H9 (cell line): ENCODE results near the gene C2orf15. TPM values are rescaled to one million over a fixed set of nuclear protein-coding genes. Genes with fewer than 3 reads are reported as not detected.

Source experiments
- DNase-seq: peaks from one replicate; pipeline ENCODE4 v3.0.0-alpha.2; 2017
- H2AFZ ChIP-seq: one replicate; pipeline ENCODE4 v1.6.1; 2013; ENCODE audit warnings: mild to moderate bottlenecking, low read length, control low read depth, moderate library complexity
- H2AK5ac ChIP-seq: 2 replicates; pipeline ENCODE4 v1.6.1; 2013; ENCODE audit warnings: low read length, control low read depth, mixed read lengths; ENCODE audit not compliant: insufficient read length
- H2BK120ac ChIP-seq: one replicate; pipeline ENCODE4 v1.6.1; 2013; ENCODE audit warnings: low read depth, mild to moderate bottlenecking, low read length, control low read depth, inconsistent platforms; ENCODE audit not compliant: poor library complexity, severe bottlenecking
- H2BK12ac ChIP-seq: 2 replicates; pipeline ENCODE4 v1.6.1; 2013; ENCODE audit warnings: low read length, control low read depth, mixed read lengths, low read depth; ENCODE audit not compliant: insufficient read length
- H2BK15ac ChIP-seq: 2 replicates; pipeline ENCODE4 v1.6.1; 2013; ENCODE audit warnings: low read depth, low read length, control low read depth
- H2BK20ac ChIP-seq: one replicate; pipeline ENCODE4 v1.6.1; 2013; ENCODE audit warnings: low read depth, mild to moderate bottlenecking, low read length, control low read depth, inconsistent platforms; ENCODE audit not compliant: poor library complexity, severe bottlenecking
- H2BK5ac ChIP-seq: 2 replicates; pipeline ENCODE4 v1.6.1; 2013; ENCODE audit warnings: low read length, control low read depth, mixed read lengths; ENCODE audit not compliant: insufficient read length
- H3K14ac ChIP-seq: 2 replicates; pipeline ENCODE4 v1.6.1; 2013; ENCODE audit warnings: low read length, control low read depth; ENCODE audit not compliant: insufficient read depth
- H3K18ac ChIP-seq: 2 replicates; pipeline ENCODE4 v1.6.1; 2013; ENCODE audit warnings: low read depth, mild to moderate bottlenecking, mixed read lengths, low read length, control low read depth; ENCODE audit not compliant: insufficient read length
- H3K23ac ChIP-seq: 2 replicates; pipeline ENCODE4 v1.6.1; 2013; ENCODE audit warnings: low read length, control low read depth, mixed read lengths, low read depth; ENCODE audit not compliant: insufficient read length
- H3K23me2 ChIP-seq: 2 replicates; pipeline ENCODE4 v1.6.1; 2013; ENCODE audit warnings: low read depth, mild to moderate bottlenecking, mixed read lengths, low read length, control low read depth; ENCODE audit not compliant: insufficient read length, poor library complexity, severe bottlenecking
- H3K27ac ChIP-seq: 2 replicates; pipeline ENCODE4 v1.5.1; 2013; ENCODE audit warnings: low read length, control low read depth, mixed read lengths, low read depth; ENCODE audit not compliant: insufficient read length
- H3K27me3 ChIP-seq: 2 replicates; pipeline ENCODE4 v1.6.1; 2013; ENCODE audit warnings: low read length, control low read depth, inconsistent platforms; ENCODE audit not compliant: insufficient read depth
- H3K4ac ChIP-seq: 2 replicates; pipeline ENCODE4 v1.6.1; 2013; ENCODE audit warnings: low read depth, mild to moderate bottlenecking, control low read depth, inconsistent platforms, low read length, moderate library complexity
- H3K4me1 ChIP-seq: 2 replicates; pipeline ENCODE4 v1.6.1; 2013; ENCODE audit warnings: low read length, control low read depth, inconsistent platforms; ENCODE audit not compliant: insufficient read depth
- H3K4me2 ChIP-seq: 2 replicates; pipeline ENCODE4 v1.6.1; 2013; ENCODE audit warnings: low read length, control low read depth, mixed read lengths; ENCODE audit not compliant: insufficient read length, insufficient read depth
- H3K56ac ChIP-seq: 2 replicates; pipeline ENCODE4 v1.6.1; 2013; ENCODE audit warnings: low read depth, mild to moderate bottlenecking, mixed read lengths, low read length, control low read depth; ENCODE audit not compliant: insufficient read length
- H3K79me1 ChIP-seq: 2 replicates; pipeline ENCODE4 v1.6.1; 2013; ENCODE audit warnings: low read depth, mild to moderate bottlenecking, moderate library complexity, low read length, control low read depth, inconsistent platforms; ENCODE audit not compliant: insufficient read depth, poor library complexity, severe bottlenecking
- H3K79me2 ChIP-seq: 2 replicates; pipeline ENCODE4 v1.6.1; 2013; ENCODE audit warnings: low read length, control low read depth, inconsistent platforms; ENCODE audit not compliant: insufficient read depth
- H3K9ac ChIP-seq: 2 replicates; pipeline ENCODE4 v1.6.1; 2013; ENCODE audit warnings: low read length, control low read depth, mixed read lengths; ENCODE audit not compliant: insufficient read length; ENCODE audit errors: extremely low read depth
- H3K9me3 ChIP-seq: one replicate; pipeline ENCODE4 v1.6.1; 2013; ENCODE audit warnings: low read depth, low read length, inconsistent platforms; ENCODE audit not compliant: control insufficient read depth
- H3T11ph ChIP-seq: one replicate; pipeline ENCODE4 v1.6.1; 2013; ENCODE audit warnings: mild to moderate bottlenecking, low read length, control low read depth, inconsistent platforms
- H4K20me1 ChIP-seq: one replicate; pipeline ENCODE4 v1.6.1; 2013; ENCODE audit not compliant: control insufficient read depth, insufficient read length, insufficient read depth
- H4K5ac ChIP-seq: 2 replicates; pipeline ENCODE4 v1.6.1; 2013; ENCODE audit warnings: low read depth, mild to moderate bottlenecking, mixed read lengths, low read length, control low read depth; ENCODE audit not compliant: insufficient read length
- H4K8ac ChIP-seq: replicated peaks from 2 replicates; pipeline ENCODE4 v1.6.1; 2013; ENCODE audit warnings: low read length, control low read depth, mixed read lengths, low read depth; ENCODE audit not compliant: insufficient read length
- H4K91ac ChIP-seq: 2 replicates; pipeline ENCODE4 v1.6.1; 2013; ENCODE audit warnings: low read depth, mild to moderate bottlenecking, moderate library complexity, mixed read lengths, low read length, control low read depth; ENCODE audit not compliant: insufficient read length
- H3K27ac Mint-ChIP-seq, 3 experiments: 2 replicates in 2 of 3; 3 replicates in 1 of 3; pipeline ENCODE4 v1.8.0; 2020 to 2021; ENCODE audit warnings: mixed read lengths in 3 of 3, mild to moderate bottlenecking in 1 of 3, moderate library complexity in 1 of 3
- H3K27me3 Mint-ChIP-seq: 2 replicates; pipeline ENCODE4 v1.8.0; 2021; ENCODE audit warnings: low read depth, mild to moderate bottlenecking, moderate library complexity, mixed read lengths
- H3K36me3 Mint-ChIP-seq, 3 experiments: 2 replicates in 2 of 3; 3 replicates in 1 of 3; pipeline ENCODE4 v1.8.0; 2020 to 2021; ENCODE audit warnings: low read depth in 3 of 3, mixed read lengths in 3 of 3; ENCODE audit not compliant: insufficient read depth in 1 of 3
- H3K4me1 Mint-ChIP-seq, 2 experiments: 2 replicates each; pipeline ENCODE4 v1.8.0; 2020; ENCODE audit warnings: mixed read lengths in 2 of 2
- H3K4me3 Mint-ChIP-seq, 2 experiments: 2 replicates in 1 of 2; 3 replicates in 1 of 2; pipeline ENCODE4 v1.8.0; 2020 to 2021; ENCODE audit warnings: mild to moderate bottlenecking in 2 of 2, mixed read lengths in 2 of 2, moderate library complexity in 1 of 2
- H3K9me3 Mint-ChIP-seq, 2 experiments: 2 replicates in 1 of 2; 3 replicates in 1 of 2; pipeline ENCODE4 v1.8.0; 2020; ENCODE audit warnings: mild to moderate bottlenecking in 2 of 2, mixed read lengths in 2 of 2, moderate library complexity in 1 of 2
- WGBS: extraction: QIAGEN DNeasy Blood & Tissue Kit; methylation state at CpG from one replicate; pipeline ENCODE4 v1.1.7; 2013; ENCODE audit warnings: missing lambda C conversion rate, low lambda C conversion rate, mixed read lengths; ENCODE audit not compliant: insufficient read length; ENCODE audit errors: extremely low coverage; 5-methylcytosine and 5-hydroxymethylcytosine counted together
- total RNA-seq: library from RNA; stranded (reverse); gene quantifications from 2 replicates; pipeline ENCODE4 v1.2.1, GENCODE V29; 2021
- TF ChIP-seq, protein P1 (sequence below): fragments of 200-600 bp; sonication (generic); conservative IDR thresholded peaks from 3 replicates; pipeline ENCODE4 v1.8.0; 2021; ENCODE audit warnings: antibody characterized with exemption, mild to moderate bottlenecking

Gene C2orf15
- total RNA-seq, 1 experiment from 2014 or later, result 6.2 TPM

DNA sequence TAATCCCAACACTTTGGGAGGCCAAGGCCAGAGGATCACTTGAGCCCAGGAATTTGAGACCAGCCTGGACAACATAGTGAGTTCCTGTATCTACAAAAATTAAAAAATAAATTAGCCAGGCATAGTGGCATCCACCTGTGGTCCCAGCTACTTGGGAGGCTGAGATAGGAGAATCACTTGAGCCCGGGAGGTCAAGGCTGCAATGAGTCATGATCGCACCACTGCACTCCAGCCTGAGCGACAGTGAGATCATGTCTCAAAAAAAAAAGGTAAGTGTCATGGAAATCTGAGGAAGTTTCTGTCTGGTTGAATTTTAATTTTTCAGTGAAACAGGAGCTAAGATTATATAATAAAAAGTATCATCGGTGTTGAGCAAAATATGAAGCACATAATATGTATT, 2.5 kb upstream of the C2orf15 start:
- Histone ChIP-seq H3K27me3 (no peaks in the 10 kb centered on the region), H3K79me2 (no peaks in the 10 kb centered on the region), H3K4ac (no peak overlapping the region), H3K27ac (no peak overlapping the region), H3K18ac (no peak overlapping the region), H2BK20ac (no peak overlapping the region), H4K5ac (no peak overlapping the region), H3K9me3 (peaks cover 9% of the 10 kb centered on the region), H2BK120ac (no peak overlapping the region), H3K79me1 (no peaks in the 10 kb centered on the region), H2BK5ac (no peak overlapping the region), H3K4me2 (no peak overlapping the region), H3K14ac (no peak overlapping the region), H3T11ph (no peak overlapping the region), H2AK5ac (no peak overlapping the region), H2BK12ac (no peak overlapping the region), H3K23me2 (peaks cover 4% of the 10 kb centered on the region), H4K20me1 (no peaks in the 10 kb centered on the region), H4K91ac (no peak overlapping the region), H4K8ac (no peak overlapping the region), H2BK15ac (no peak overlapping the region), H2AFZ (no peak overlapping the region), H3K9ac (no peak overlapping the region), H3K4me1 (no peaks in the 10 kb centered on the region), H3K23ac (no peak overlapping the region), H3K56ac (no peak overlapping the region)
- Mint-ChIP-seq H3K27ac (no peak overlapping the region), H3K4me3 (no peak overlapping the region), H3K4me1 (peaks cover 11 to 13% of the 10 kb centered on the region in 2 experiments), H3K9me3 (peaks cover 28 to 39% of the 10 kb centered on the region in 2 experiments), H3K36me3 (peaks cover 27 to 41% (median 31%) of the 10 kb centered on the region in 3 experiments), H3K27me3 (peaks cover 14% of the 10 kb centered on the region)
- no CpG with 5 or more reads among the region's 4 CpGs for WGBS
- TF ChIP-seq, protein P1, sequence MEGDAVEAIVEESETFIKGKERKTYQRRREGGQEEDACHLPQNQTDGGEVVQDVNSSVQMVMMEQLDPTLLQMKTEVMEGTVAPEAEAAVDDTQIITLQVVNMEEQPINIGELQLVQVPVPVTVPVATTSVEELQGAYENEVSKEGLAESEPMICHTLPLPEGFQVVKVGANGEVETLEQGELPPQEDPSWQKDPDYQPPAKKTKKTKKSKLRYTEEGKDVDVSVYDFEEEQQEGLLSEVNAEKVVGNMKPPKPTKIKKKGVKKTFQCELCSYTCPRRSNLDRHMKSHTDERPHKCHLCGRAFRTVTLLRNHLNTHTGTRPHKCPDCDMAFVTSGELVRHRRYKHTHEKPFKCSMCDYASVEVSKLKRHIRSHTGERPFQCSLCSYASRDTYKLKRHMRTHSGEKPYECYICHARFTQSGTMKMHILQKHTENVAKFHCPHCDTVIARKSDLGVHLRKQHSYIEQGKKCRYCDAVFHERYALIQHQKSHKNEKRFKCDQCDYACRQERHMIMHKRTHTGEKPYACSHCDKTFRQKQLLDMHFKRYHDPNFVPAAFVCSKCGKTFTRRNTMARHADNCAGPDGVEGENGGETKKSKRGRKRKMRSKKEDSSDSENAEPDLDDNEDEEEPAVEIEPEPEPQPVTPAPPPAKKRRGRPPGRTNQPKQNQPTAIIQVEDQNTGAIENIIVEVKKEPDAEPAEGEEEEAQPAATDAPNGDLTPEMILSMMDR, result no peak
- DNase-seq, result no peak
